ENCODE results near the gene MED9. TPM values are rescaled to one million over a fixed set of nuclear protein-coding genes. Genes with fewer than 3 reads are reported as not detected.

Gene MED9
- total RNA-seq, 2 donors from 2014 or later = 18.4 to 20.5 TPM

DNA sequence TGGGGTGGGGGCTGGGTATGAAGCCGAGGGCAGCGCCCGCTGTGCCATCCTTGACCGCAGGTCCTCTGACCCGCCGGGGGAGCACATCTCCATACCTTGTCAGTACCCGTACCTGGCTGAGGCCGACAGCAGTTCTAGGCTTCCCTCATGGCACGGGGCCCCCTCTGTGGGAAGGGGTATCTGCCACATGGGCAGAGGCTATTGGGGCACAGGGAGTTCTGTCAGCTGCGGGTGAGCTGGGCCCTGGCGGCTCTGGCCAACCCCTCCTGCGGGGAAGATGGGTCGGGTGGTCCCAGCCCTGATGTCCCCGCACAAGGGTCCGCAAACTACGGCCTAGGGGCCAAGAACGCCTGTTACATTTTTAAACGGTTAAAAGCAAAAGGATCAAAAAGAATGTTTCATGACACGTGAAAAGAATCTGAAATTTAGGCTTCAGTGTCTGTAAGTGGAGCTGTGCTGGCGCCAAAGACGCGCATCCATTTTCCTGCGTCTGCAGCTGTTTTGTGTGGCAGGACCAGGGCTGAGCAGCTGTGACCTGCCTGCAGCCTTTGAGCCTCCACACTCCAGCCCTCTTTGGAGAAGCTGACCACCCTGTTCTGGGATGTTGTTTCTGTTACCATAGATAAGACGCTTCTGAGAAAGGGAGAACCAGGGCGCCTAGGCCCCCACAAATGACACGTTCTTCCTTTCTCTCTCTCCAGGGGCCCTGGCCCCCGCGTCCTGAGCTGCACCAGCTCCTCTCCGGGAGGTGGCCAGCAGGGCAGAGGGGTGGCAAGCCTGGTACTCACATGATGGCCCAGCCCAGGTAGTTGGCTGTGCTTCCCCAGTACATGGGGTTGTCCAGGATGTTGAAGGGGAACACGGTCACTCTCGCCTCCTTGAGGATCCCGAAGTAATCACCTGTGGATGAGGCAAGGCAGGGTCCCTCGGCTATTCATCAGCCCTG lies 32.1 kb downstream of the MED9 start:
- Mint-ChIP-seq H3K9me3 (no peaks in the 10 kb centered on the region), H3K27ac (peak overlapping the region; percentile 37), H3K4me1 (no peaks in the 10 kb centered on the region), H3K27me3 (ENCODE audit: insufficient read depth) (no peaks in the 10 kb centered on the region), H3K4me3 (no peak overlapping the region), H3K36me3 (ENCODE audit: low read depth) (no peaks in the 10 kb centered on the region)
- Histone ChIP-seq H3K27me3 (ENCODE audit: control insufficient read depth, insufficient read depth, low read length, poor library complexity, severe bottlenecking) (no peaks in the 10 kb centered on the region), H3K4me1 (ENCODE audit: control insufficient read depth, insufficient read depth, low read length) (no peaks in the 10 kb centered on the region), H3K4me3 (ENCODE audit: low read length) (no peak overlapping the region), H3K27ac (ENCODE audit: low read depth, low read length) (no peak overlapping the region), H3K9me3 (ENCODE audit: control insufficient read depth, low read length) (no peaks in the 10 kb centered on the region), H3K9ac (ENCODE audit: extremely low read depth, low read length, poor library complexity, severe bottlenecking) (no peak overlapping the region), H3K36me3 (ENCODE audit: control insufficient read depth, insufficient read depth, low read length) (no peaks in the 10 kb centered on the region)
- no peak for DNase-seq
- 92 to 93% methylated on average over 22 to 33 of the region's 33 CpGs for WGBS, 2 experiments (ENCODE audit: insufficient coverage in 1 of 2, insufficient read length in 1 of 2)
- TF ChIP-seq, protein P1, sequence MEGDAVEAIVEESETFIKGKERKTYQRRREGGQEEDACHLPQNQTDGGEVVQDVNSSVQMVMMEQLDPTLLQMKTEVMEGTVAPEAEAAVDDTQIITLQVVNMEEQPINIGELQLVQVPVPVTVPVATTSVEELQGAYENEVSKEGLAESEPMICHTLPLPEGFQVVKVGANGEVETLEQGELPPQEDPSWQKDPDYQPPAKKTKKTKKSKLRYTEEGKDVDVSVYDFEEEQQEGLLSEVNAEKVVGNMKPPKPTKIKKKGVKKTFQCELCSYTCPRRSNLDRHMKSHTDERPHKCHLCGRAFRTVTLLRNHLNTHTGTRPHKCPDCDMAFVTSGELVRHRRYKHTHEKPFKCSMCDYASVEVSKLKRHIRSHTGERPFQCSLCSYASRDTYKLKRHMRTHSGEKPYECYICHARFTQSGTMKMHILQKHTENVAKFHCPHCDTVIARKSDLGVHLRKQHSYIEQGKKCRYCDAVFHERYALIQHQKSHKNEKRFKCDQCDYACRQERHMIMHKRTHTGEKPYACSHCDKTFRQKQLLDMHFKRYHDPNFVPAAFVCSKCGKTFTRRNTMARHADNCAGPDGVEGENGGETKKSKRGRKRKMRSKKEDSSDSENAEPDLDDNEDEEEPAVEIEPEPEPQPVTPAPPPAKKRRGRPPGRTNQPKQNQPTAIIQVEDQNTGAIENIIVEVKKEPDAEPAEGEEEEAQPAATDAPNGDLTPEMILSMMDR (conservative IDR thresholded peaks at IDR 0.05) = no peak

DNA sequence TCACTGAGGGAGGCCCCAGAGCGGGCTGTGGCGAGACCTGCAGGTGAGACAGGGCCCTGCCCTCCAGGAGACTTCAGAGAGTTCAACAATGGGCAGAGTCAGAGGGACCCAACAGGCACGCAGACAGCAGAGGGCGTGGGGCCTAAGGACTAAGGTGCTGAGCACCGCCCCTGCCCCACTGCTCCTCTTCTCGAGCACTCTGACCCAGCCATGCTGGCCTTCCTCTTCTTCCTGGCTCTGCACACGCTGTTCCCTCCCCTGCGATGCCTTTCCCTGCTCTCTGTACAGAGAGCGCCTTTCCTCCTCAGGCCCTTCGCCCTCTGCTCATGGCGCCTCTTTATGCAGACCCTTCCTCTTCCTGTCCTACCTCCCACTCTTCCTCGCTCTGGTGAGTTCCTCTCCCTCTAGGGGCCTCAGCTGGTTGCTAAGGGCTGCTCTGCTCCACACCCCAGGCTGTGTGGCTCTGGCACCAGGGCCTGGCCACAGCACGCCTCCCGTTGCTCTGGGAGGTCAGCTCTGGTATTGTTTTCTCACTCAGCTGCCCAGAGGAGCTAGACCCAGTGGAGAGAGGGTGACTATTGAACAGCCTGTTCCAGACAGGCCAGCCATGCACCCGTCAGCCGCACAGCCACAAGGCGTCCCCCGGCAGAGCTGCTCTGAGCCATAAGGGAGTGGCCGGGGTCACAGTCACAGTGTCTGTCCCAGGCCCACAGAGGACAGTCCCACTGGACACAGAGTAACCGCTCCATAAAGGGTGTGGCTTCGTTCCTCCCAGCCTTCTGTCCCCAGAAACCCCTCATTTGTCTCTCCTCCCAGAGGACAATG lies 33.0 kb downstream of the MED9 start:
- no peak overlapping the region for H3K4me3 ChIP-seq (ENCODE audit: low read length)
- WGBS, 2 experiments (ENCODE audit: insufficient coverage in 1 of 2, insufficient read length in 1 of 2) = 93 to 94% methylated on average over 15 to 21 of the region's 21 CpGs
- no peaks in the 10 kb centered on the region for H3K27me3 ChIP-seq (ENCODE audit: control insufficient read depth, insufficient read depth, low read length, poor library complexity, severe bottlenecking)
- Mint-ChIP-seq H3K27ac (peak overlapping the region; percentile 37), H3K9me3 (no peaks in the 10 kb centered on the region), H3K27me3 (ENCODE audit: insufficient read depth) (no peaks in the 10 kb centered on the region), H3K36me3 (ENCODE audit: low read depth) (no peaks in the 10 kb centered on the region), H3K4me3 (no peak overlapping the region), H3K4me1 (no peaks in the 10 kb centered on the region)
- H3K9me3 ChIP-seq (ENCODE audit: control insufficient read depth, low read length) = no peaks in the 10 kb centered on the region
- peak overlapping the region; percentile 32 for H3K27ac ChIP-seq (ENCODE audit: low read depth, low read length)
- H3K36me3 ChIP-seq (ENCODE audit: control insufficient read depth, insufficient read depth, low read length) = no peaks in the 10 kb centered on the region
- DNase-seq = no peak
- no peak overlapping the region for H3K9ac ChIP-seq (ENCODE audit: extremely low read depth, low read length, poor library complexity, severe bottlenecking)
- H3K4me1 ChIP-seq (ENCODE audit: control insufficient read depth, insufficient read depth, low read length) = no peaks in the 10 kb centered on the region
- TF ChIP-seq, protein P1 (conservative IDR thresholded peaks at IDR 0.05) = no peak

DNA sequence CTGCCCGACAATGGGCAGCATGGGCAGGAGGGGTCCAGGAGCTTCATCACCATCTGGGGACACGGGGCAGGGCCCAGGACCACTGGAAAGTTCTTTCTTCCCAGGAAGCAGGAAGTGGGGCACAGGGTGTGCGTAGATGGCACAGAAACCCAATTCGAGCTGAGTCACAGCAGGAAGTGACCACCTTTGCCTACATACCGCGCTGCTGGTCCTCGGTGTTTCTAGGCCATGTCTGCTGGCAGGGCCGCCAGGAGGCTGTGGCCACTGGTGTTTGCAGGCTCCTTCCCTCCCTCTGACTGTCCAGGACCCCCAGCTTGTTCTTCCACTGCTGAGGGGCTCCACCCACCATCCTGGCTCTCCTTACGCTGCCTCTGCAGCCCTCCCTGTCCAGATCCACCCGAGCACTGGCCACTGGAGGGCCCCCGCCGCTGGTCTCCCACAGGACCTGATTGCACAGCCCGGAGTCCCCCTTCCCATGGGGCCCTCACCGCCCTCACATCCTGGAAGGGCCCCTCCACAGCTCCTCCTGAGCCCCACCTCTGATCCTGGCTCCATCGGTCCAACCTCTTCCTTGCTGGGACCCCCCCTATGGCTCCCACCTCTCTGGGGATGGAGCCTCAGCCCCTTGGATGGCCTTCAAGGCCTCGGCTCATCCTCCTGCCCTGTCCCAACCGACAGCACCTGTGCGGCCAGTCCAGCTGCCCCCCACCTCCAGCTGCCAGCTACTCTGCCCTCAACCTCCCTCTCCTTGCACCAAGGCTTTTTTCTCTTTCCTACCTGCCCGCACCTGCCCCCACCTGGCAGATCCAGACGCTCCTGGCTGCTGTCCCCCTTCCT lies 33.9 kb downstream of the MED9 start:
- no peak for DNase-seq
- Mint-ChIP-seq H3K36me3 (ENCODE audit: low read depth) (no peaks in the 10 kb centered on the region), H3K4me1 (no peaks in the 10 kb centered on the region), H3K27me3 (ENCODE audit: insufficient read depth) (no peaks in the 10 kb centered on the region), H3K4me3 (no peak overlapping the region), H3K9me3 (no peaks in the 10 kb centered on the region), H3K27ac (peak overlapping the region; percentile 44)
- H3K9me3 ChIP-seq (ENCODE audit: control insufficient read depth, low read length) = no peaks in the 10 kb centered on the region
- TF ChIP-seq, protein P1 (conservative IDR thresholded peaks at IDR 0.05) = no peak
- no peaks in the 10 kb centered on the region for H3K36me3 ChIP-seq (ENCODE audit: control insufficient read depth, insufficient read depth, low read length)
- no peaks in the 10 kb centered on the region for H3K4me1 ChIP-seq (ENCODE audit: control insufficient read depth, insufficient read depth, low read length)
- H3K9ac ChIP-seq (ENCODE audit: extremely low read depth, low read length, poor library complexity, severe bottlenecking) = no peak overlapping the region
- no peaks in the 10 kb centered on the region for H3K27me3 ChIP-seq (ENCODE audit: control insufficient read depth, insufficient read depth, low read length, poor library complexity, severe bottlenecking)
- H3K27ac ChIP-seq (ENCODE audit: low read depth, low read length) = no peak overlapping the region
- H3K4me3 ChIP-seq (ENCODE audit: low read length) = no peak overlapping the region
- 92 to 93% methylated on average over 14 to 20 of the region's 20 CpGs for WGBS, 2 experiments (ENCODE audit: insufficient coverage in 1 of 2, insufficient read length in 1 of 2)
